A549 (cell line): Measurements from ENCODE around the gene NEUROG1. TPM values are rescaled to one million over a fixed set of nuclear protein-coding genes. Genes with fewer than 3 reads are reported as not detected.

Experiments used
- ATAC-seq, 2 experiments: fragments of 200-7000 bp in 1 of 2; fragments of >200 bp in 1 of 2; cut with Nextera tagmentation in 1 of 2; cut with Tn5 transposase in 1 of 2; 3 replicates each; pipeline versions ENCODE4 v1.8.0 to v1.9.1; 2018 to 2020; ENCODE audit warnings: mild to moderate bottlenecking in 1 of 2, moderate library complexity in 1 of 2
- CTCF ChIA-PET: fragments of 300-600 bp; sonication (Branson Sonifier 250); formaldehyde crosslinking; extraction: SDS; loops from one replicate; lab custom pipeline; 2021; ENCODE audit warnings: antibody characterized with exemption, inconsistent platforms; lab: Yijun Ruan, JAX
- POLR2A ChIA-PET: fragments of 350-600 bp; formaldehyde crosslinking; extraction: SDS; loops from one replicate; lab custom pipeline; 2021; ENCODE audit warnings: antibody characterized with exemption, inconsistent platforms; lab: Yijun Ruan, JAX
- DNase-seq, 2 experiments: peaks; one replicate each; pipeline versions ENCODE4 v3.0.0 to v3.0.0-alpha.2; 2011 to 2016; ENCODE audit warnings: low read depth in 1 of 2, low spot score in 1 of 2
- FAIRE-seq: peaks from 2 replicates; lab custom pipeline; 2011; peaks lifted over from hg19 to GRCh38; lab: Jason Lieb, UNC
- H3K27ac ChIP-seq, 2 experiments: fragments of >200 bp; sonication (Bioruptor Twin); formaldehyde crosslinking; 3 replicates each; pipeline ENCODE4 v1.5.1; 2016 to 2017
- H3K4me1 ChIP-seq: fragments of >200 bp; sonication (Bioruptor Twin); formaldehyde crosslinking; 3 replicates; pipeline ENCODE4 v1.6.1; 2016
- H3K4me2 ChIP-seq: fragments of >200 bp; sonication (Bioruptor Twin); formaldehyde crosslinking; 3 replicates; pipeline ENCODE4 v1.6.1; 2016
- H3K4me3 ChIP-seq: fragments of >200 bp; sonication (Bioruptor Twin); formaldehyde crosslinking; 3 replicates; pipeline ENCODE4 v1.5.1; 2016
- H3K9me3 ChIP-seq: fragments of >200 bp; sonication (Bioruptor Twin); formaldehyde crosslinking; 3 replicates; pipeline ENCODE4 v1.6.1; 2016
- BHLHE40 ChIP-seq: IDR thresholded peaks from 2 replicates; pipeline ENCODE4 v1.6.1; 2012; ENCODE audit warnings: low read depth, low read length, inconsistent platforms
- CBX2 ChIP-seq: fragments of 200-600 bp; sonication (generic); IDR thresholded peaks from 2 replicates; pipeline ENCODE4 v1.6.1; 2016; ENCODE audit warnings: low read depth, mild to moderate bottlenecking, borderline replicate concordance
- CBX8 ChIP-seq: fragments of 200-600 bp; sonication (generic); IDR thresholded peaks from 2 replicates; pipeline ENCODE4 v1.6.1; 2016
- CHD2 ChIP-seq: fragments of 150-350 bp; IDR thresholded peaks from 2 replicates; pipeline ENCODE4 v1.6.1; 2014; ENCODE audit warnings: low read length; ENCODE audit not compliant: partially characterized antibody
- CHD4 ChIP-seq: fragments of 200-600 bp; sonication (generic); IDR thresholded peaks from 2 replicates; pipeline ENCODE4 v1.6.1; 2016; ENCODE audit warnings: antibody characterized with exemption, mild to moderate bottlenecking, borderline replicate concordance
- EP300 ChIP-seq, 2 experiments: fragments of >200 bp; sonication (Bioruptor Twin); formaldehyde crosslinking; IDR thresholded peaks; 2 replicates in 1 of 2; 3 replicates in 1 of 2; pipeline ENCODE4 v1.6.1; 2016 to 2017
- ESRRA ChIP-seq: fragments of 150-350 bp; IDR thresholded peaks from 2 replicates; pipeline ENCODE4 v1.6.1; 2014; ENCODE audit warnings: mild to moderate bottlenecking, low read length, borderline replicate concordance
- FOSB ChIP-seq: fragments of 250-450 bp; sonication (Bioruptor Pico); IDR thresholded peaks from 2 replicates; pipeline ENCODE4 v1.5.0; 2020; ENCODE audit warnings: mild to moderate bottlenecking, moderate library complexity
- FOSL2 ChIP-seq, 2 experiments: fragments of 450-650 bp in 1 of 2; fragments of >200 bp in 1 of 2; sonication (Bioruptor Twin) in 1 of 2; formaldehyde crosslinking; IDR thresholded peaks; 2 replicates each; pipeline versions ENCODE4 v1.5.0 to v1.6.1; 2016 to 2020; ENCODE audit warnings: mild to moderate bottlenecking in 1 of 2, moderate library complexity in 1 of 2
- FOXS1 ChIP-seq: fragments of 250-450 bp; sonication (Bioruptor Pico); IDR thresholded peaks from 2 replicates; pipeline ENCODE4 v1.5.0; 2020; ENCODE audit warnings: mild to moderate bottlenecking, moderate library complexity
- HDAC2 ChIP-seq: fragments of 200-600 bp; sonication (generic); IDR thresholded peaks from 2 replicates; pipeline ENCODE4 v1.6.1; 2016
- KDM1A ChIP-seq: fragments of 200-600 bp; sonication (generic); IDR thresholded peaks from 2 replicates; pipeline ENCODE4 v1.6.1; 2016; ENCODE audit warnings: low read depth, mild to moderate bottlenecking
- KDM5A ChIP-seq: fragments of 200-600 bp; sonication (generic); IDR thresholded peaks from 2 replicates; pipeline ENCODE4 v1.6.1; 2016; ENCODE audit warnings: antibody characterized with exemption, mild to moderate bottlenecking
- MYC ChIP-seq: IDR thresholded peaks from 2 replicates; pipeline ENCODE4 v1.6.1; 2012; ENCODE audit warnings: mild to moderate bottlenecking, inconsistent platforms, low read length, improper control_type of control experiment, borderline replicate concordance
- RAD21 ChIP-seq, 2 experiments: fragments of >200 bp in 1 of 2; sonication (Bioruptor Twin) in 1 of 2; formaldehyde crosslinking in 1 of 2; IDR thresholded peaks in 1 of 2; conservative IDR thresholded peaks in 1 of 2; 2 replicates in 1 of 2; 3 replicates in 1 of 2; pipeline ENCODE4 v1.6.1; 2012 to 2018; ENCODE audit warnings: inconsistent platforms in 1 of 2
- RCOR1 ChIP-seq: fragments of 150-350 bp; IDR thresholded peaks from 2 replicates; pipeline ENCODE4 v1.6.1; 2014; ENCODE audit warnings: antibody characterized with exemption, low read length, low read depth
- RNF2 ChIP-seq: fragments of 200-600 bp; sonication (generic); IDR thresholded peaks from 2 replicates; pipeline ENCODE4 v1.6.1; 2016; ENCODE audit warnings: low read depth, mild to moderate bottlenecking, antibody characterized with exemption, moderate library complexity, borderline replicate concordance
- SMC3 ChIP-seq: fragments of >200 bp; sonication (Bioruptor Twin); formaldehyde crosslinking; IDR thresholded peaks from 3 replicates; pipeline ENCODE4 v1.6.1; 2018; ENCODE audit warnings: inconsistent platforms
- TP53 ChIP-seq: fragments of 250-450 bp; sonication (Bioruptor Pico); IDR thresholded peaks from 2 replicates; pipeline ENCODE4 v1.5.0; 2021; ENCODE audit warnings: mild to moderate bottlenecking, moderate library complexity
- ZC3H11A ChIP-seq: fragments of 450-650 bp; IDR thresholded peaks from 2 replicates; pipeline ENCODE4 v1.6.1; 2014; ENCODE audit warnings: antibody characterized with exemption, mild to moderate bottlenecking
- ZNF302 ChIP-seq: fragments of 250-450 bp; sonication (Bioruptor Pico); IDR thresholded peaks from 2 replicates; pipeline ENCODE4 v1.9.0; 2021; ENCODE audit warnings: inconsistent platforms, mild to moderate bottlenecking, moderate library complexity
- WGBS: methylation state at CpG from one replicate; pipeline ENCODE4 v1.1.6; 2017; ENCODE audit errors: missing lambda C conversion rate; 5-methylcytosine and 5-hydroxymethylcytosine counted together
- polyA plus RNA-seq, 4 experiments: library from polyadenylated mRNA; depleted of rRNA in 3 of 4; stranded (reverse); fragments of >200 nt; fragmentation: RNase III in 1 of 4; extraction: RNeasy Plus Mini Kit Qiagen cat#74134 plus additional on column Dnase treatment in 1 of 4; gene quantifications; 2 replicates in 3 of 4; 3 replicates in 1 of 4; pipeline ENCODE4 v1.2.3, GENCODE V29; 2011 to 2017
- TF ChIP-seq, protein P1 (sequence below): fragments of >200 bp; sonication (Bioruptor Twin); formaldehyde crosslinking; IDR thresholded peaks from 2 replicates; pipeline ENCODE4 v1.6.1; 2016
- TF ChIP-seq, protein P2 (sequence below): fragments of 450-650 bp; IDR thresholded peaks from 2 replicates; pipeline ENCODE4 v1.6.1; 2014; ENCODE audit warnings: antibody characterized with exemption
- TF ChIP-seq, protein P3 (sequence below): fragments of >200 bp; sonication (Bioruptor Twin); formaldehyde crosslinking; IDR thresholded peaks from 3 replicates; pipeline ENCODE4 v1.5.1; 2016

NEUROG1 gene
- polyA plus RNA-seq, 2 of the 4 experiments (the other 2 are of a cell fraction), result not detected

DNA sequence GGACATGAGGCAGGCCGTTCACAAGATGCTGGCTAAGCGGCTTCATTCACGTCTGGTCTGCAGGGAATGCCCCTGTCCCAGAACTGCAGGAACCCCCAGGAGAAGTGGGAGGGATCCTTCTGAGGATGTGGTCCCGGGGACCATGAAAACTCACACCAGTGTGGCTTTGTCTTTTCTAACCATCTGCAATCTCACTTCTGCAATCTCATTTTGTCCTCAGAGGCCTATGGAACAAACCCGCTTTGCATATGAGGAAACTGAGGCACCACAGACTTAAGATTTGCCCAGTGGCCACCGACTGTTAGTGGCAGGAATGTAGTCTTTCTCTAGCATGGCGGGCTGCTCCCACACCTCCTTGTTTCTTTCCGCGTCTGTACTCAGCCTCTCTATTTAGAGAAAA lies 36.1 kb upstream of the NEUROG1 start:
- no peak overlapping the region for H3K4me2 ChIP-seq
- no peak overlapping the region for H3K4me3 ChIP-seq
- ChIA-PET CTCF (interaction anchor here (0.6 to 34.8 kb wide), 7 partner anchors 15 to 259 kb away, joined by 3 to 1932 read pairs (median 8); partner anchors contain the start of genes DCANP1 and TIFAB), POLR2A (no interaction called here)
- FAIRE-seq (no peak), DNase-seq (no peak), ATAC-seq (no peak)
- 59% methylated on average over 9 of the region's 9 CpGs for WGBS
- H3K4me1 ChIP-seq, result 0 out of 3 replicates have a peak, but pooled peaks cover 4% of the 10 kb centered on the region
- no peak for TF ChIP-seq ESRRA
- no peak for TF ChIP-seq ZC3H11A
- no peak for TF ChIP-seq ZNF302
- TF ChIP-seq RCOR1, result no peak
- H3K9me3 ChIP-seq, result no peaks in the 10 kb centered on the region
- no peak overlapping the region for H3K27ac ChIP-seq

DNA sequence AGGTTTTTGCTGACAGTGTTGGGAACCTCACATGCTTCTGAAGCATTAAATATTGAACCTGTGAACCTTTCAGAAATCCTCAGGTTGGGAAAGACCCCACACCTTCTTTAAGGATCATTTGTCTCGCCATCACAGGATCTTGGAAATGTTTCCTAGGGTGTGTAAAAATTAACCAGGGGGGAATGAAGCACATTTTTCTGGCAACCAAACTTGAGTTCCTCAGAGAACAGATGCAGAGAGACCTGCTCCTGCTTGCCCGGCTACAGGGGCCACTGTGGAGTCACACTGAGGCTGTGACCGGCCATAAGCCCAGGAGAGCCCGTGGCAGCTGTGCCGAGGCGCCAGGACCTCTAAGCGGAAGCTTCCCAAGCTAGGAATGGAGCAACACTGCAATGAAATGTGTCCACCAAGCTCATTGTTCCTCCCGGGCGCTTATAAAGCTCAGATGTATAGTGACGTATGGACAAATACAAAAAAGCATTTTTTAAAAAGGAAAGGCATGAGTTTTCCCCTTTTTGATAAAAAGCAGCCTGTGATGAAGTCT lies 35.4 kb upstream of the NEUROG1 start:
- ATAC-seq, result no peak
- WGBS, result 40% methylated on average over 10 of the region's 10 CpGs
- Histone ChIP-seq H3K4me1 (no peaks in the 10 kb centered on the region), H3K4me2 (no peak overlapping the region), H3K4me3 (no peak overlapping the region), H3K27ac (no peak overlapping the region), H3K9me3 (no peaks in the 10 kb centered on the region)
- DNase-seq, result no peak
- CTCF ChIA-PET, result interaction anchor here (0.6 to 34.8 kb wide), 11 partner anchors 14 to 260 kb away, joined by 3 to 1932 read pairs (median 6); partner anchors contain the start of genes DCANP1 and TIFAB
- POLR2A ChIA-PET, result no interaction called here
- FAIRE-seq, result no peak
- no peak for TF ChIP-seq SMC3
- TF ChIP-seq CHD4, result no peak
- no peak for TF ChIP-seq RAD21 (conservative IDR thresholded peaks at IDR 0.05 in 1 of 2, IDR thresholded peaks at IDR 0.05 in 1 of 2)

DNA sequence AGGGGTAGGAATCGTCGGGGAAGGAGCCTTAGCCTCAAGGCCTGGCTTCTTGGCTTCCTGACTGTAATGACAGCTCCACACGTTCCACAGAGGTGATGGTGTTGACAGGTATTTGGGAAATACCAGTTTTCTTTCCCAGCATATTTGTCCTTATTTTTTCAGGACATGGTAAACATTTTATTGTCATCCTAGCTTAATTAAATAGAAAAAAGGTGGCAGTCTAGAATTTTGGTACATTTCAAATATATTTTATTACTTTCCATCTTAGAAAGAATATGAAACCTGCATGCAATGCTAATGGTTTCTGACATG lies 34.6 kb upstream of the NEUROG1 start:
- Histone ChIP-seq H3K27ac (no peak overlapping the region), H3K4me1 (no peaks in the 10 kb centered on the region), H3K9me3 (no peaks in the 10 kb centered on the region), H3K4me3 (no peak overlapping the region), H3K4me2 (no peak overlapping the region)
- CTCF ChIA-PET, result interaction anchor here (0.6 to 34.8 kb wide), 14 partner anchors 10 to 488 kb away, joined by 3 to 1932 read pairs (median 4); partner anchors contain the start of genes DCANP1 and TIFAB
- ATAC-seq (no peak), DNase-seq (no peak), FAIRE-seq (no peak)
- POLR2A ChIA-PET, result no interaction called here
- 6% methylated on average over 3 of the region's 3 CpGs for WGBS
- TF ChIP-seq KDM1A (no peak), RNF2 (no peak), TP53 (CRISPR knock-in tag) (no peak), MYC (no peak), EP300 (IDR thresholded peaks at IDR 0.05) (no peak), ESRRA (no peak), BHLHE40 (no peak), FOSL2 (IDR thresholded peaks at IDR 0.05) (no peak), FOSL2 (CRISPR knock-in tag; IDR thresholded peaks at IDR 0.05) (no peak), CHD4 (no peak), CBX8 (no peak), FOSB (CRISPR knock-in tag) (no peak), FOXS1 (CRISPR knock-in tag) (no peak), CHD2 (no peak), RAD21 (conservative IDR thresholded peaks at IDR 0.05 in 1 of 2, IDR thresholded peaks at IDR 0.05 in 1 of 2) (no peak), CBX2 (no peak), HDAC2 (no peak), KDM5A (no peak)
- TF ChIP-seq, protein P1, sequence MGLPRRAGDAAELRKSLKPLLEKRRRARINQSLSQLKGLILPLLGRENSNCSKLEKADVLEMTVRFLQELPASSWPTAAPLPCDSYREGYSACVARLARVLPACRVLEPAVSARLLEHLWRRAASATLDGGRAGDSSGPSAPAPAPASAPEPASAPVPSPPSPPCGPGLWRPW, result no peak
- TF ChIP-seq, protein P2, sequence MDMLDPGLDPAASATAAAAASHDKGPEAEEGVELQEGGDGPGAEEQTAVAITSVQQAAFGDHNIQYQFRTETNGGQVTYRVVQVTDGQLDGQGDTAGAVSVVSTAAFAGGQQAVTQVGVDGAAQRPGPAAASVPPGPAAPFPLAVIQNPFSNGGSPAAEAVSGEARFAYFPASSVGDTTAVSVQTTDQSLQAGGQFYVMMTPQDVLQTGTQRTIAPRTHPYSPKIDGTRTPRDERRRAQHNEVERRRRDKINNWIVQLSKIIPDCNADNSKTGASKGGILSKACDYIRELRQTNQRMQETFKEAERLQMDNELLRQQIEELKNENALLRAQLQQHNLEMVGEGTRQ, result no peak
- TF ChIP-seq, protein P3, sequence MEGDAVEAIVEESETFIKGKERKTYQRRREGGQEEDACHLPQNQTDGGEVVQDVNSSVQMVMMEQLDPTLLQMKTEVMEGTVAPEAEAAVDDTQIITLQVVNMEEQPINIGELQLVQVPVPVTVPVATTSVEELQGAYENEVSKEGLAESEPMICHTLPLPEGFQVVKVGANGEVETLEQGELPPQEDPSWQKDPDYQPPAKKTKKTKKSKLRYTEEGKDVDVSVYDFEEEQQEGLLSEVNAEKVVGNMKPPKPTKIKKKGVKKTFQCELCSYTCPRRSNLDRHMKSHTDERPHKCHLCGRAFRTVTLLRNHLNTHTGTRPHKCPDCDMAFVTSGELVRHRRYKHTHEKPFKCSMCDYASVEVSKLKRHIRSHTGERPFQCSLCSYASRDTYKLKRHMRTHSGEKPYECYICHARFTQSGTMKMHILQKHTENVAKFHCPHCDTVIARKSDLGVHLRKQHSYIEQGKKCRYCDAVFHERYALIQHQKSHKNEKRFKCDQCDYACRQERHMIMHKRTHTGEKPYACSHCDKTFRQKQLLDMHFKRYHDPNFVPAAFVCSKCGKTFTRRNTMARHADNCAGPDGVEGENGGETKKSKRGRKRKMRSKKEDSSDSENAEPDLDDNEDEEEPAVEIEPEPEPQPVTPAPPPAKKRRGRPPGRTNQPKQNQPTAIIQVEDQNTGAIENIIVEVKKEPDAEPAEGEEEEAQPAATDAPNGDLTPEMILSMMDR, result no peak
